PFSK-1 (cell line): ENCODE results near the gene CCDC106.

ENCODE experiments used
- POLR2AphosphoS5 ChIP-seq: IDR thresholded peaks from 2 replicates; pipeline ENCODE4 v1.6.1; 2012; ENCODE audit warnings: low read depth, mild to moderate bottlenecking, control low read depth, low read length, moderate library complexity
- SIN3A ChIP-seq: IDR thresholded peaks from 2 replicates; pipeline ENCODE4 v1.6.1; 2012; ENCODE audit warnings: mild to moderate bottlenecking, low read length, moderate library complexity, borderline replicate concordance; ENCODE audit not compliant: insufficient read depth
- TAF1 ChIP-seq: IDR thresholded peaks from 2 replicates; pipeline ENCODE4 v1.6.1; 2012; ENCODE audit warnings: low read length, control low read depth, borderline replicate concordance; ENCODE audit not compliant: insufficient read depth
- TF ChIP-seq, protein P1 (sequence below), 2 experiments: IDR thresholded peaks; 2 replicates each; pipeline versions ENCODE4 v1.6.1 to v1.8.0; 2011 to 2012; ENCODE audit warnings: low read depth in 2 of 2, low read length in 2 of 2, control low read depth in 1 of 2, inconsistent platforms in 1 of 2, mild to moderate bottlenecking in 1 of 2, moderate library complexity in 1 of 2; ENCODE audit not compliant: insufficient read depth in 1 of 2

GRCh38 chr19:55685776-55686175 is 37.8 kb downstream of the CCDC106 start:
- TF ChIP-seq, protein P1, sequence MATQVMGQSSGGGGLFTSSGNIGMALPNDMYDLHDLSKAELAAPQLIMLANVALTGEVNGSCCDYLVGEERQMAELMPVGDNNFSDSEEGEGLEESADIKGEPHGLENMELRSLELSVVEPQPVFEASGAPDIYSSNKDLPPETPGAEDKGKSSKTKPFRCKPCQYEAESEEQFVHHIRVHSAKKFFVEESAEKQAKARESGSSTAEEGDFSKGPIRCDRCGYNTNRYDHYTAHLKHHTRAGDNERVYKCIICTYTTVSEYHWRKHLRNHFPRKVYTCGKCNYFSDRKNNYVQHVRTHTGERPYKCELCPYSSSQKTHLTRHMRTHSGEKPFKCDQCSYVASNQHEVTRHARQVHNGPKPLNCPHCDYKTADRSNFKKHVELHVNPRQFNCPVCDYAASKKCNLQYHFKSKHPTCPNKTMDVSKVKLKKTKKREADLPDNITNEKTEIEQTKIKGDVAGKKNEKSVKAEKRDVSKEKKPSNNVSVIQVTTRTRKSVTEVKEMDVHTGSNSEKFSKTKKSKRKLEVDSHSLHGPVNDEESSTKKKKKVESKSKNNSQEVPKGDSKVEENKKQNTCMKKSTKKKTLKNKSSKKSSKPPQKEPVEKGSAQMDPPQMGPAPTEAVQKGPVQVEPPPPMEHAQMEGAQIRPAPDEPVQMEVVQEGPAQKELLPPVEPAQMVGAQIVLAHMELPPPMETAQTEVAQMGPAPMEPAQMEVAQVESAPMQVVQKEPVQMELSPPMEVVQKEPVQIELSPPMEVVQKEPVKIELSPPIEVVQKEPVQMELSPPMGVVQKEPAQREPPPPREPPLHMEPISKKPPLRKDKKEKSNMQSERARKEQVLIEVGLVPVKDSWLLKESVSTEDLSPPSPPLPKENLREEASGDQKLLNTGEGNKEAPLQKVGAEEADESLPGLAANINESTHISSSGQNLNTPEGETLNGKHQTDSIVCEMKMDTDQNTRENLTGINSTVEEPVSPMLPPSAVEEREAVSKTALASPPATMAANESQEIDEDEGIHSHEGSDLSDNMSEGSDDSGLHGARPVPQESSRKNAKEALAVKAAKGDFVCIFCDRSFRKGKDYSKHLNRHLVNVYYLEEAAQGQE (IDR thresholded peaks at IDR 0.05; ENCODE audit: insufficient read depth in 1 of 2, low read depth in 2 of 2, low read length in 2 of 2) = no peak
- TF ChIP-seq POLR2AphosphoS5 = no peak
- no peak for TF ChIP-seq SIN3A
- no peak for TF ChIP-seq TAF1
